Karpas-422 (cell line): ENCODE data around the gene SELENON. TPM values are rescaled to one million over a fixed set of nuclear protein-coding genes. Genes with fewer than 3 reads are reported as not detected.

Source experiments
- DNase-seq: peaks from one replicate; pipeline ENCODE4 v3.0.0-alpha.2; 2015
- H2AFZ ChIP-seq: fragments of 200-600 bp; sonication (generic); 2 replicates; pipeline ENCODE4 v1.6.1; 2014; ENCODE audit warnings: antibody characterized with exemption, low read length, mixed read lengths
- H3K27ac ChIP-seq: fragments of 200-600 bp; sonication (generic); 2 replicates; pipeline ENCODE4 v1.5.1; 2014; ENCODE audit warnings: mild to moderate bottlenecking, low read length, moderate library complexity
- H3K27me3 ChIP-seq: fragments of 200-600 bp; sonication (generic); 2 replicates; pipeline ENCODE4 v1.6.1; 2014; ENCODE audit warnings: low read length, mixed read lengths
- H3K36me3 ChIP-seq: fragments of 200-600 bp; sonication (generic); 2 replicates; pipeline ENCODE4 v1.6.1; 2014; ENCODE audit warnings: low read length, mixed read lengths; ENCODE audit not compliant: insufficient read depth
- H3K4me1 ChIP-seq: fragments of 200-600 bp; sonication (generic); 2 replicates; pipeline ENCODE4 v1.6.1; 2014; ENCODE audit warnings: mild to moderate bottlenecking, low read length, mixed read lengths
- H3K4me2 ChIP-seq: fragments of 200-600 bp; sonication (generic); 2 replicates; pipeline ENCODE4 v1.6.1; 2014; ENCODE audit warnings: low read length, low read depth, mild to moderate bottlenecking; ENCODE audit not compliant: poor library complexity, severe bottlenecking
- H3K4me3 ChIP-seq: fragments of 200-600 bp; sonication (generic); 2 replicates; pipeline ENCODE4 v1.5.1; 2014; ENCODE audit warnings: mild to moderate bottlenecking, antibody characterized with exemption, low read length, mixed read lengths
- H3K79me2 ChIP-seq: fragments of 200-600 bp; sonication (generic); 2 replicates; pipeline ENCODE4 v1.6.1; 2014; ENCODE audit warnings: mild to moderate bottlenecking, low read length, mixed read lengths
- H3K9ac ChIP-seq: fragments of 200-600 bp; sonication (generic); 2 replicates; pipeline ENCODE4 v1.6.0; 2014; ENCODE audit warnings: low read length
- H3K9me2 ChIP-seq: fragments of 200-600 bp; sonication (generic), shearing (Covaris generic); replicated peaks from 2 replicates; pipeline ENCODE4 v1.6.0; 2014; ENCODE audit warnings: mild to moderate bottlenecking, low read length, moderate library complexity; ENCODE audit not compliant: insufficient read depth
- H3K9me3 ChIP-seq: fragments of 300-700, 200-600 bp; sonication (generic); 2 replicates; pipeline ENCODE4 v1.6.1; 2014; ENCODE audit warnings: low read length, mixed read lengths
- H4K20me1 ChIP-seq: fragments of 200-600 bp; sonication (generic); 2 replicates; pipeline ENCODE4 v1.6.1; 2014; ENCODE audit warnings: mild to moderate bottlenecking, antibody characterized with exemption, low read length, low read depth; ENCODE audit not compliant: insufficient read depth
- total RNA-seq: library from RNA; depleted of rRNA; stranded (reverse); fragments of >200 nt; shearing (Covaris generic); gene quantifications from 2 replicates; pipeline ENCODE4 v1.2.3, GENCODE V29; 2014; ENCODE audit warnings: low replicate concordance

Gene SELENON
- total RNA-seq, 1 experiment from 2014 or later: 5.1 TPM

GRCh38 chr1:25803368-25803767 is 3.4 kb downstream of the SELENON start:
- peaks cover 3% of the 10 kb centered on the region; the same call in 1 of the 2 replicates for H4K20me1 ChIP-seq
- H3K4me1 ChIP-seq: peaks cover 20% of the 10 kb centered on the region
- no peaks in the 10 kb centered on the region for H3K9me2 ChIP-seq
- H3K4me3 ChIP-seq: no peak overlapping the region
- peak overlapping the region; percentile 60 for H3K4me2 ChIP-seq
- H2AFZ ChIP-seq: no peak overlapping the region
- no peaks in the 10 kb centered on the region for H3K79me2 ChIP-seq
- H3K36me3 ChIP-seq: no peaks in the 10 kb centered on the region
- H3K9ac ChIP-seq: no peak overlapping the region
- no peaks in the 10 kb centered on the region for H3K27me3 ChIP-seq
- DNase-seq: no peak
- no peaks in the 10 kb centered on the region for H3K9me3 ChIP-seq
- no peak overlapping the region for H3K27ac ChIP-seq

DNA sequence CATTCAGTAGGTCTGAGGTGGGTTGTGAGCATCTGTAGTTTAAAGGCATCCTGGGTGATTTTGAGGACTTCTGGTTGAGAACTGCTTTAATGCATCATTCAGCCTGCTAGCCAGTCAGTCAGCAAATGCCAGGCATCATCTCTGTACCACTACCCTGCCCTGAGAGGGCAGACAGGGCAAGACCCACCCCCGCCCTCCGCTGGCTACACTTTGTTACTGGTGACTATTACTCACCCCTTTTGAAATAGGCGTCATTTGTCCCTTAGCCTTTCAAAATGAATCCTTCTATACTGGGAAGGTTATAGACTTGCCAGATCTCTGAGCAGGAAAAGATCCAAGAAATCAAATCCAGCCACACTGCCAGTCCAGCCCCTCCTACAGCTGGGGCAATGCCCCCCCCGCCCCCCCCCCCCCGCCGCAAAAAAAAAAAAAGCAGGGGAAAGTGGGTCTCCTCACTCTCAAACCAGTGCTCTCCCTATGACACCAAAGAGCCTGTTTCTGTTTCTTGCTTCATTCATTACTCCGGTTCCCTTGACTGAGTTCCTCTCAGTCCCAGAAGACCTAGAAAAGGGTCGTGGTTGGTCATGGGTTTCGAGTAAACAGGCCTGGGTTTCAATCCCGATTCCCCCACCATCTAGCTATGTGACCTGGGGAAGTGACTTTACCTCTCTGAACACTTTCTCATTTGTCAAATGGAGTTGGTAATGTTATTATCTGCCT is 4.4 kb downstream of the SELENON start:
- Histone ChIP-seq H2AFZ (no peak overlapping the region), H4K20me1 (no peaks in the 10 kb centered on the region; the same call in 1 of the 2 replicates), H3K27ac (no peak overlapping the region), H3K9ac (no peak overlapping the region), H3K4me1 (peaks cover 25% of the 10 kb centered on the region), H3K79me2 (no peaks in the 10 kb centered on the region), H3K4me2 (no peak overlapping the region), H3K4me3 (no peak overlapping the region), H3K27me3 (no peaks in the 10 kb centered on the region), H3K9me3 (no peaks in the 10 kb centered on the region), H3K9me2 (no peaks in the 10 kb centered on the region), H3K36me3 (no peaks in the 10 kb centered on the region)
- no peak for DNase-seq

GRCh38 chr1:25804964-25805862 is 5.2 kb downstream of the SELENON start:
- H3K27ac ChIP-seq: no peak overlapping the region
- H3K4me2 ChIP-seq: no peak overlapping the region
- H3K9me3 ChIP-seq: no peaks in the 10 kb centered on the region
- no peak overlapping the region for H3K4me3 ChIP-seq
- no peaks in the 10 kb centered on the region for H3K27me3 ChIP-seq
- no peaks in the 10 kb centered on the region; the same call in 1 of the 2 replicates for H4K20me1 ChIP-seq
- H2AFZ ChIP-seq: no peak overlapping the region
- H3K9ac ChIP-seq: no peak overlapping the region
- peaks cover 33% of the 10 kb centered on the region for H3K4me1 ChIP-seq
- DNase-seq: no peak
- no peaks in the 10 kb centered on the region for H3K36me3 ChIP-seq
- no peaks in the 10 kb centered on the region for H3K79me2 ChIP-seq
- no peaks in the 10 kb centered on the region for H3K9me2 ChIP-seq

- no peak for DNase-seq
- Histone ChIP-seq H3K4me1 (peaks cover 33% of the 10 kb centered on the region), H3K9me3 (no peaks in the 10 kb centered on the region), H3K9me2 (no peaks in the 10 kb centered on the region), H3K27me3 (no peaks in the 10 kb centered on the region), H2AFZ (no peak overlapping the region), H3K9ac (no peak overlapping the region), H3K27ac (no peak overlapping the region), H3K4me2 (no peak overlapping the region), H4K20me1 (no peaks in the 10 kb centered on the region; the same call in 1 of the 2 replicates), H3K79me2 (no peaks in the 10 kb centered on the region), H3K36me3 (no peaks in the 10 kb centered on the region), H3K4me3 (no peak overlapping the region)
Measured at GRCh38 chr1:25805863-25806225, 5.9 kb downstream of the SELENON start.

DNA sequence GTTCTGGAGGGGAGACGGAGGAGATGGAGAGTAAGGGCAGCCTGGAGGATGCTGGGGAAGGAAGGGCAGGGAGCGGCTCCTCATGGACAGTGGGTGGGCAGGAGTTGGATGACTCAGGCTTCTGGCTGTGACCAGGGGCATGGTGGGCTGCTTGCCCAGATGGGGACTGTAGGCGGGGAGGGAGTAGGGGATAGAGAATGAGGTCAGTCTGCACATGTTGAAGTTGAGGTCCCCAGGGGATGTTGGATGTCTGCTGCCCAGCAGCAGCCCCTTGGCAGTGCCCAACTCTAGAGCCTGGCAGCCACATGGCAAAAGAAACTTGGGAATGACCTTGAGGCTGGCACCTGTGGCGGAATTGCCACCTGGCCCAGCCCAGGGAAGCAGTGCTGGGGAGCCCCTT is 6.4 kb downstream of the SELENON start:
- Histone ChIP-seq H3K9me2 (no peaks in the 10 kb centered on the region), H3K79me2 (no peaks in the 10 kb centered on the region), H3K36me3 (no peaks in the 10 kb centered on the region), H3K27ac (no peak overlapping the region), H3K9me3 (no peaks in the 10 kb centered on the region), H4K20me1 (0 out of 2 replicates have a peak, but pooled peaks cover 3% of the 10 kb centered on the region), H3K27me3 (no peaks in the 10 kb centered on the region), H3K9ac (no peak overlapping the region), H3K4me2 (no peak overlapping the region), H3K4me1 (peaks cover 36% of the 10 kb centered on the region), H3K4me3 (no peak overlapping the region), H2AFZ (no peak overlapping the region)
- no peak for DNase-seq

GRCh38 chr1:25807480-25808390 is 7.7 kb downstream of the SELENON start:
- Histone ChIP-seq H3K27me3 (no peaks in the 10 kb centered on the region), H3K79me2 (no peaks in the 10 kb centered on the region), H2AFZ (no peak overlapping the region), H3K9me3 (no peaks in the 10 kb centered on the region), H3K4me3 (no peak overlapping the region), H3K9ac (no peak overlapping the region), H3K36me3 (no peaks in the 10 kb centered on the region), H3K27ac (no peak overlapping the region), H3K9me2 (no peaks in the 10 kb centered on the region), H3K4me1 (peaks cover 33% of the 10 kb centered on the region), H3K4me2 (no peak overlapping the region), H4K20me1 (0 out of 2 replicates have a peak, but pooled peaks cover 3% of the 10 kb centered on the region)
- DNase-seq: no peak

- H3K9me2 ChIP-seq: no peaks in the 10 kb centered on the region
- no peak overlapping the region for H3K4me3 ChIP-seq
- peaks cover 8% of the 10 kb centered on the region; the same call in 1 of the 2 replicates for H4K20me1 ChIP-seq
- no peak overlapping the region for H3K4me2 ChIP-seq
- H3K36me3 ChIP-seq: no peaks in the 10 kb centered on the region
- H2AFZ ChIP-seq: no peak overlapping the region
- DNase-seq: no peak
- no peaks in the 10 kb centered on the region for H3K27me3 ChIP-seq
- no peak overlapping the region for H3K27ac ChIP-seq
- H3K9ac ChIP-seq: no peak overlapping the region
- H3K79me2 ChIP-seq: no peaks in the 10 kb centered on the region
- H3K4me1 ChIP-seq: peaks cover 25% of the 10 kb centered on the region
- H3K9me3 ChIP-seq: no peaks in the 10 kb centered on the region
Measured at GRCh38 chr1:25808481-25809244, 8.7 kb downstream of the SELENON start.
